OCI-LY7 (cell line): ENCODE measurements around the gene THBD. TPM values are rescaled to one million over a fixed set of nuclear protein-coding genes. Genes with fewer than 3 reads are reported as not detected.

Experiments
- BruUV-seq: library from RNA; stranded (reverse); fragments of 400-500 nt; replicated peaks from 2 replicates; lab custom pipeline; 2021; lab: Mats Ljungman, UMichigan
- CTCF ChIA-PET: fragments of 300-600 bp; sonication (Branson Sonifier 250); formaldehyde crosslinking; loops from one replicate; lab custom pipeline; 2022; ENCODE audit warnings: antibody characterized with exemption; ENCODE audit not compliant: unreplicated experiment; lab: Charles Lee
- POLR2A ChIA-PET: fragments of 300-600 bp; sonication (Branson Sonifier 250); formaldehyde crosslinking; loops from one replicate; lab custom pipeline; 2022; ENCODE audit warnings: antibody characterized with exemption; lab: Charles Lee
- DNase-seq: peaks from one replicate; pipeline ENCODE4 v3.0.0-alpha.2; 2015; ENCODE audit warnings: low spot score
- H2AFZ ChIP-seq: fragments of 200-600 bp; sonication (generic), shearing (Covaris generic); 2 replicates; pipeline ENCODE4 v1.6.1; 2014; ENCODE audit warnings: mild to moderate bottlenecking, antibody characterized with exemption, low read length, moderate library complexity
- H3K27ac ChIP-seq: fragments of 200-600 bp; sonication (generic); 2 replicates; pipeline ENCODE4 v1.5.1; 2014; ENCODE audit warnings: mixed run types, low read depth, mild to moderate bottlenecking, moderate library complexity, low read length, inconsistent platforms; ENCODE audit not compliant: poor library complexity, severe bottlenecking
- H3K36me3 ChIP-seq: fragments of 200-600 bp; sonication (generic); 2 replicates; pipeline ENCODE4 v1.6.1; 2014; ENCODE audit warnings: mild to moderate bottlenecking, antibody characterized with exemption, low read length, moderate library complexity, mixed read lengths; ENCODE audit not compliant: insufficient read depth
- H3K4me1 ChIP-seq: fragments of 200-600 bp; sonication (generic); 2 replicates; pipeline ENCODE4 v1.5.1; 2014; ENCODE audit warnings: mild to moderate bottlenecking, low read length; ENCODE audit not compliant: insufficient read depth, poor library complexity, severe bottlenecking
- H3K4me2 ChIP-seq: fragments of 200-600 bp; sonication (generic); 2 replicates; pipeline ENCODE4 v1.6.1; 2014; ENCODE audit warnings: mild to moderate bottlenecking, low read length
- H3K4me3 ChIP-seq: fragments of 200-600 bp; sonication (generic); 2 replicates; pipeline ENCODE4 v1.5.1; 2014; ENCODE audit warnings: mild to moderate bottlenecking, low read depth, low read length; ENCODE audit not compliant: poor library complexity, severe bottlenecking
- H3K79me2 ChIP-seq: fragments of 200-600 bp; sonication (generic); 2 replicates; pipeline ENCODE4 v1.6.1; 2016; ENCODE audit warnings: low read depth, mild to moderate bottlenecking, low read length, moderate library complexity, mixed read lengths; ENCODE audit not compliant: insufficient read depth
- H3K9me2 ChIP-seq: fragments of 200-600 bp; sonication (generic); 2 replicates; pipeline ENCODE4 v1.6.1; 2016; ENCODE audit warnings: mild to moderate bottlenecking, low read length, mixed read lengths; ENCODE audit not compliant: insufficient read depth
- H3K9me3 ChIP-seq: fragments of 200-600 bp; sonication (generic); 2 replicates; pipeline ENCODE4 v1.6.1; 2014; ENCODE audit warnings: mild to moderate bottlenecking, mixed run types, low read length, mixed read lengths
- H4K20me1 ChIP-seq: fragments of 200-600 bp; sonication (generic); 2 replicates; pipeline ENCODE4 v1.6.1; 2014; ENCODE audit warnings: mild to moderate bottlenecking, antibody characterized with exemption, low read length, moderate library complexity, mixed read lengths; ENCODE audit not compliant: insufficient read depth
- EZH2phosphoT487 ChIP-seq: fragments of 200-600 bp; sonication (generic); IDR thresholded peaks from 2 replicates; pipeline ENCODE4 v1.6.1; 2018; ENCODE audit warnings: low read depth, borderline replicate concordance, mild to moderate bottlenecking, mixed run types, antibody characterized with exemption, low read length, moderate library complexity, mixed read lengths
- intact Hi-C: fragments of 100-400 bp; cut with micrococcal nuclease; formaldehyde crosslinking; loops from one replicate; pipeline ENCODE4 v1.10.0; 2022; ENCODE audit not compliant: unreplicated experiment
- total RNA-seq, 2 experiments: library from RNA; depleted of rRNA in 1 of 2; stranded (reverse); fragments of >200 nt in 1 of 2; shearing (Covaris generic) in 1 of 2; gene quantifications; 2 replicates each; pipeline ENCODE4 v1.2.3, GENCODE V29; 2014 to 2022
- TF ChIP-seq, protein P1 (sequence below): fragments of 200-600 bp; sonication (generic); conservative IDR thresholded peaks from 2 replicates; pipeline ENCODE4 v1.5.1; 2014; ENCODE audit warnings: mild to moderate bottlenecking, antibody characterized with exemption, low read length, moderate library complexity, mixed read lengths

Gene THBD
- total RNA-seq, 2 experiments from 2014 or later, result not detected

GRCh38 chr20:23050076-23050838 is 785 bp upstream of the THBD start:
- no peaks in the 10 kb centered on the region for H3K4me1 ChIP-seq
- no peak overlapping the region for H3K27ac ChIP-seq
- H3K36me3 ChIP-seq, result no peaks in the 10 kb centered on the region
- BruUV-seq, result no TSS peak
- no peak for TF ChIP-seq EZH2phosphoT487
- TF ChIP-seq, protein P1, sequence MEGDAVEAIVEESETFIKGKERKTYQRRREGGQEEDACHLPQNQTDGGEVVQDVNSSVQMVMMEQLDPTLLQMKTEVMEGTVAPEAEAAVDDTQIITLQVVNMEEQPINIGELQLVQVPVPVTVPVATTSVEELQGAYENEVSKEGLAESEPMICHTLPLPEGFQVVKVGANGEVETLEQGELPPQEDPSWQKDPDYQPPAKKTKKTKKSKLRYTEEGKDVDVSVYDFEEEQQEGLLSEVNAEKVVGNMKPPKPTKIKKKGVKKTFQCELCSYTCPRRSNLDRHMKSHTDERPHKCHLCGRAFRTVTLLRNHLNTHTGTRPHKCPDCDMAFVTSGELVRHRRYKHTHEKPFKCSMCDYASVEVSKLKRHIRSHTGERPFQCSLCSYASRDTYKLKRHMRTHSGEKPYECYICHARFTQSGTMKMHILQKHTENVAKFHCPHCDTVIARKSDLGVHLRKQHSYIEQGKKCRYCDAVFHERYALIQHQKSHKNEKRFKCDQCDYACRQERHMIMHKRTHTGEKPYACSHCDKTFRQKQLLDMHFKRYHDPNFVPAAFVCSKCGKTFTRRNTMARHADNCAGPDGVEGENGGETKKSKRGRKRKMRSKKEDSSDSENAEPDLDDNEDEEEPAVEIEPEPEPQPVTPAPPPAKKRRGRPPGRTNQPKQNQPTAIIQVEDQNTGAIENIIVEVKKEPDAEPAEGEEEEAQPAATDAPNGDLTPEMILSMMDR, result no peak
- no peaks in the 10 kb centered on the region for H3K9me2 ChIP-seq
- no peaks in the 10 kb centered on the region for H3K9me3 ChIP-seq
- H3K4me3 ChIP-seq, result no peak overlapping the region
- intact Hi-C loops, result no loop called here
- H3K79me2 ChIP-seq, result no peaks in the 10 kb centered on the region
- no peak overlapping the region for H2AFZ ChIP-seq
- H4K20me1 ChIP-seq, result no peaks in the 10 kb centered on the region
- no peak overlapping the region for H3K4me2 ChIP-seq
- no peak for DNase-seq
- CTCF ChIA-PET, result no interaction called here
- POLR2A ChIA-PET, result no interaction called here

- ChIA-PET CTCF (no interaction called here), POLR2A (no interaction called here)
- H4K20me1 ChIP-seq, result no peaks in the 10 kb centered on the region
- no peak for DNase-seq
- H3K4me3 ChIP-seq, result no peak overlapping the region
- no peaks in the 10 kb centered on the region for H3K9me3 ChIP-seq
- H3K9me2 ChIP-seq, result no peaks in the 10 kb centered on the region
- no peaks in the 10 kb centered on the region for H3K4me1 ChIP-seq
- H2AFZ ChIP-seq, result no peak overlapping the region
- TF ChIP-seq, protein P1, result no peak
- TF ChIP-seq EZH2phosphoT487, result no peak
- H3K4me2 ChIP-seq, result no peak overlapping the region
- BruUV-seq, result no TSS peak
- no peak overlapping the region for H3K27ac ChIP-seq
- intact Hi-C loops, result no loop called here
- H3K79me2 ChIP-seq, result no peaks in the 10 kb centered on the region
- no peaks in the 10 kb centered on the region for H3K36me3 ChIP-seq
These were observed 930 bp downstream of the THBD start for GRCh38 chr20:23048283-23049200.
